Lower leg skin (tissue), 3 donors: Measurements from ENCODE around the gene HAUS3.

Experiments
- CTCF ChIP-seq, 3 donors: fragments of 450-650 bp; IDR thresholded peaks; one replicate each; pipeline ENCODE4 v1.5.1; 2016; ENCODE audit warnings: antibody characterized with exemption in 3 of 3, mild to moderate bottlenecking in 3 of 3, moderate library complexity in 2 of 3
- POLR2A ChIP-seq, 2 donors: fragments of 450-650 bp; IDR thresholded peaks; one replicate each; pipeline ENCODE4 v1.6.1; 2016 to 2017; ENCODE audit warnings: antibody characterized with exemption in 2 of 2, mild to moderate bottlenecking in 1 of 2, moderate library complexity in 1 of 2

DNA sequence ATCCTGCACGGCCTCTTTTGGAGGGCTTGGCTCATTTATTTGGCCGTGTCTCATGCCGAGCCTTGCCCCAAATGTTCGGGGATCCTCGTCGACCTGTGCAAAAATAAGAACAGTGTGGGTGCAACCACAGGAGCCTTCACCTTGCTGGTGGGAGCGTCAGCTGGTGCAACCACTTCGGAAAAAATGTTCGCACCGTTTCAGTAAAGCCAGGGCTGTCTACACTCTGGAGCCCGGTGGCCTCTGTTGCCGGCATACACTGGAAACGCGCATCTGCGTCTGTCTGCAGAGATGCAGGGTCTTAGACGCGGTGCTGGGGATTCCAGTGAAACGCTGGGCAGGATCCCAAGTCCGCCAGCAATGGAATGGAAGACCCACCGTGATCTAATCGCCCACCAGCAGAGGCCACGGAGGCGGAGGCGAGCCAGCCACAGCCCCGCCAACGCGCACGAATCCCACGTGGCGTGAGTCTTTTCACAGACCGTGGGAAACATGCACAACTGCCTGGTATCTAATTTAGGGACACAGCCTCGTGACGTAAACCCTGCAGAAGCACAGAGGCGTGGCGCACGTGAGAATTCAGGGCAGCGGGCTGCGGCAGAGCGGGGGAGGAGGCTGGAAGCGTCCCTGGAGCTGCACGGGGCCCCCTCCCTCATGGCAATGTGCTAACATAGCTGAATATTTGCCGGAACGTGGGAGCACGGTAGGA lies 33.8 kb upstream of the HAUS3 start:
- TF ChIP-seq CTCF (IDR thresholded peaks at IDR 0.05) (no peak), POLR2A (IDR thresholded peaks at IDR 0.05) (no peak)
